Renal cortical epithelial cell (primary cell): ENCODE measurements around the gene CKLF. TPM values are rescaled to one million over a fixed set of nuclear protein-coding genes. Genes with fewer than 3 reads are reported as not detected.
"Not testable (repeated sequence)": the region's sequence is repeated elsewhere in the genome, so short reads cannot be mapped to it uniquely, and the experiment has no call there.

ENCODE experiments used
- DNase-seq: peaks from one replicate; pipeline ENCODE4 v3.0.0-alpha.2; 2011; ENCODE audit warnings: low read depth
- total RNA-seq: library from RNA; depleted of rRNA; stranded (reverse); fragments of >200 nt; gene quantifications from 2 replicates; pipeline ENCODE4 v1.2.3, GENCODE V29; 2014

The CKLF gene
- total RNA-seq, 1 donor from 2014 or later = 69.3 TPM

GRCh38 chr16:66596986-66597848, 44.8 kb downstream of the CKLF start:
- DNase-seq = no peak

- no peak for DNase-seq
Measured at GRCh38 chr16:66598111-66598510, 45.7 kb downstream of the CKLF start.

GRCh38 chr16:66599726-66600125, 47.4 kb downstream of the CKLF start:
- DNase-seq = no peak

- no peak for DNase-seq
Measured at GRCh38 chr16:66600477-66600876, 48.1 kb downstream of the CKLF start.

GRCh38 chr16:66601471-66601870, 49.1 kb downstream of the CKLF start:
- DNase-seq = no peak

- no peak for DNase-seq
Measured at GRCh38 chr16:66603537-66604375, 51.4 kb downstream of the CKLF start.

- DNase-seq = no peak
Measured at GRCh38 chr16:66604376-66605176, 52.2 kb downstream of the CKLF start, which contains the start of gene CMTM3. Gene CMTM3 (plus strand): TSS chr16:66604704. CDS start chr16:66604806, 102 bp downstream.

GRCh38 chr16:66605177-66605978, 53.0 kb downstream of the CKLF start:
- DNase-seq = no peak

GRCh38 chr16:66605979-66606751, 53.8 kb downstream of the CKLF start:
- no peak for DNase-seq

GRCh38 chr16:66608241-66609138, 56.1 kb downstream of the CKLF start:
- DNase-seq = peak; percentile 86

- DNase-seq = no peak
Measured at GRCh38 chr16:66609139-66609510, 56.7 kb downstream of the CKLF start.

- no peak for DNase-seq
Measured at GRCh38 chr16:66610111-66610820, 57.9 kb downstream of the CKLF start.

- not testable (repeated sequence) for DNase-seq
Measured at GRCh38 chr16:66611911-66612310, 59.5 kb downstream of the CKLF start.

- no peak for DNase-seq
Measured at GRCh38 chr16:66612422-66612821, 60.0 kb downstream of the CKLF start.

GRCh38 chr16:66614161-66614802, 61.9 kb downstream of the CKLF start:
- DNase-seq = no peak
